Adrenal gland (tissue), 5 donors: ENCODE results near the gene TNS4.

Source experiments
- POLR2A ChIP-seq, 2 donors: fragments of 450-650 bp; IDR thresholded peaks; one replicate each; pipeline ENCODE4 v1.6.1; 2017; ENCODE audit warnings: antibody characterized with exemption in 2 of 2, mild to moderate bottlenecking in 2 of 2, moderate library complexity in 1 of 2
- TF ChIP-seq, protein P1 (sequence below), 6 experiments: fragments of 450-650 bp in 4 of 6; fragments of 200-600 bp in 2 of 6; sonication (generic) in 1 of 6; IDR thresholded peaks; 1 replicate in 5 of 6; 2 replicates in 1 of 6; pipeline versions ENCODE4 v1.5.1 to v1.8.0; 2016 to 2021; ENCODE audit warnings: antibody characterized with exemption in 6 of 6, mild to moderate bottlenecking in 2 of 6, moderate library complexity in 1 of 6
- donor health status: DM: no; HTN: no; CAD: no.

DNA sequence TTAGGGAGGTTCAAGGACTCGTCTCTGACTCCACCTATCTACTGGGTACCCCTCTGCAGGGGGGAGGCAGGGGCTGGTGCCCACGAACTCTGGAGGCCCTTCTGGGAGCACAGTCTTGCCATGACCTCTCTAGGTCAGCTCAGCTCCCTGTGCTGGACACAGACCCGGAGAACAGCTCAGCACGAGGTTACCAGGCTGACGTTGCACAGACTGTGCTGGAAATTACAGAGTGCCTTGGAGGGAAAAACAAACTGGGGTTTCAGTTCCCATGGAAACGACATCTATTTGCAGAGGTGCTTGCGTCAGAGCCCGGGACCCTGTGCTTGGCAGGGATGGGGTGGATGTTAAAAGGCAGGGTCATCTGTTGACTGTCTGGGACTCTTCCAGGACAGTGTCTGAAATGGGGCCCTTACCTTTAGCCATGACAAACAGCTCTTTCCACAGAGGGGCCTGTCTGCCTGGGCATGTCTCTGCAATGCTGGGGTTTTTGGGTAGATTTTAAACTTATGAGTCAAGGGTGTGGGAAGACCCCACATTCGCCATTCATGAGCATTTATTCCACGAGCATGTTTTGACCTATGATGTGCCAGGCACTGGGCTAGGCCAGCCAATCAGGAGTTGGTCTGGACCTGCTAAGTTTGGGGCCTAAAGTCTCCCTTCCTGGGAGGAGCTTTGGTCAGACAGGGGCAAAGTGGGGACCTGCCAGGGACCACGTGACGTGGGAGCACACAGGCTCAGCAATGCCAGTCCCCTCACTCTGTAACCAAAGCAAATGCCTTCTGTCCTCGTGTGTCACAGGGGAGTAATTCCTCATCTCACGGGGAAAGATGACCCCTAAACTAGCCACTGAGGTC lies 41.4 kb upstream of the TNS4 start:
- TF ChIP-seq, protein P1, sequence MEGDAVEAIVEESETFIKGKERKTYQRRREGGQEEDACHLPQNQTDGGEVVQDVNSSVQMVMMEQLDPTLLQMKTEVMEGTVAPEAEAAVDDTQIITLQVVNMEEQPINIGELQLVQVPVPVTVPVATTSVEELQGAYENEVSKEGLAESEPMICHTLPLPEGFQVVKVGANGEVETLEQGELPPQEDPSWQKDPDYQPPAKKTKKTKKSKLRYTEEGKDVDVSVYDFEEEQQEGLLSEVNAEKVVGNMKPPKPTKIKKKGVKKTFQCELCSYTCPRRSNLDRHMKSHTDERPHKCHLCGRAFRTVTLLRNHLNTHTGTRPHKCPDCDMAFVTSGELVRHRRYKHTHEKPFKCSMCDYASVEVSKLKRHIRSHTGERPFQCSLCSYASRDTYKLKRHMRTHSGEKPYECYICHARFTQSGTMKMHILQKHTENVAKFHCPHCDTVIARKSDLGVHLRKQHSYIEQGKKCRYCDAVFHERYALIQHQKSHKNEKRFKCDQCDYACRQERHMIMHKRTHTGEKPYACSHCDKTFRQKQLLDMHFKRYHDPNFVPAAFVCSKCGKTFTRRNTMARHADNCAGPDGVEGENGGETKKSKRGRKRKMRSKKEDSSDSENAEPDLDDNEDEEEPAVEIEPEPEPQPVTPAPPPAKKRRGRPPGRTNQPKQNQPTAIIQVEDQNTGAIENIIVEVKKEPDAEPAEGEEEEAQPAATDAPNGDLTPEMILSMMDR (IDR thresholded peaks at IDR 0.05) = no peak
- no peak for TF ChIP-seq POLR2A (IDR thresholded peaks at IDR 0.05)
